Activated CD4-positive, alpha-beta T cell treated with anti-CD3 and anti-CD28 coated beads, Interleukin-2, amount 50 U/mL, for 48 hours (primary cell): Measurements from ENCODE around the gene MMS22L.
"Not testable (repeated sequence)": the region's sequence is repeated elsewhere in the genome, so short reads cannot be mapped to it uniquely, and the experiment has no call there.

Source experiments
- DNase-seq, 2 experiments: peaks; one replicate each; pipeline ENCODE4 v3.0.0-alpha.2; 2020

Gene MMS22L

GRCh38 chr6:97218912-97219311 is 64.1 kb downstream of the MMS22L start:
- DNase-seq, result no peak

- no peak for DNase-seq
Measured at GRCh38 chr6:97215157-97215769, 67.8 kb downstream of the MMS22L start.

- no peak for DNase-seq
Measured at GRCh38 chr6:97214671-97215070, 68.3 kb downstream of the MMS22L start.

GRCh38 chr6:97207383-97207782 is 75.6 kb downstream of the MMS22L start:
- DNase-seq, result no peak

- no peak for DNase-seq
Measured at GRCh38 chr6:97205966-97206365, 77.0 kb downstream of the MMS22L start.

GRCh38 chr6:97203343-97203742 is 79.7 kb downstream of the MMS22L start:
- DNase-seq, result no peak

- no peak for DNase-seq
Measured at GRCh38 chr6:97198046-97198565, 84.9 kb downstream of the MMS22L start.

GRCh38 chr6:97195117-97195516 is 87.9 kb downstream of the MMS22L start:
- no peak for DNase-seq

GRCh38 chr6:97189767-97190166 is 93.2 kb downstream of the MMS22L start:
- no peak for DNase-seq

GRCh38 chr6:97187951-97188350 is 95.1 kb downstream of the MMS22L start:
- DNase-seq, result no peak

GRCh38 chr6:97186416-97186999 is 96.5 kb downstream of the MMS22L start:
- peak; percentile 70 to 73 for DNase-seq

GRCh38 chr6:97177905-97178304 is 105.1 kb downstream of the MMS22L start:
- no peak for DNase-seq

GRCh38 chr6:97176468-97176867 is 106.5 kb downstream of the MMS22L start:
- no peak for DNase-seq

- no peak for DNase-seq
Measured at GRCh38 chr6:97175806-97176205, 107.2 kb downstream of the MMS22L start.

- no peak for DNase-seq
Measured at GRCh38 chr6:97174471-97174870, 108.5 kb downstream of the MMS22L start.

GRCh38 chr6:97160280-97160679 is 122.7 kb downstream of the MMS22L start:
- no peak for DNase-seq

GRCh38 chr6:97155447-97155846 is 127.6 kb downstream of the MMS22L start:
- not testable (repeated sequence) for DNase-seq

GRCh38 chr6:97154015-97154414 is 129.0 kb downstream of the MMS22L start:
- DNase-seq, result no peak

- DNase-seq, result no peak
Measured at GRCh38 chr6:97151601-97152000, 131.4 kb downstream of the MMS22L start.

GRCh38 chr6:97150932-97151331 is 132.1 kb downstream of the MMS22L start:
- no peak for DNase-seq

GRCh38 chr6:97147421-97147820 is 135.6 kb downstream of the MMS22L start:
- no peak for DNase-seq

- no peak for DNase-seq
Measured at GRCh38 chr6:97145691-97146090, 137.3 kb downstream of the MMS22L start.

GRCh38 chr6:97141756-97142155 is 141.3 kb downstream of the MMS22L start:
- DNase-seq, result no peak

GRCh38 chr6:97138581-97138980 is 144.4 kb downstream of the MMS22L start:
- no peak for DNase-seq
